ENCODE results near the gene HOMER2.
"Not testable (repeated sequence)": the region's sequence is repeated elsewhere in the genome, so short reads cannot be mapped to it uniquely, and the experiment has no call there.

HOMER2 gene

DNA sequence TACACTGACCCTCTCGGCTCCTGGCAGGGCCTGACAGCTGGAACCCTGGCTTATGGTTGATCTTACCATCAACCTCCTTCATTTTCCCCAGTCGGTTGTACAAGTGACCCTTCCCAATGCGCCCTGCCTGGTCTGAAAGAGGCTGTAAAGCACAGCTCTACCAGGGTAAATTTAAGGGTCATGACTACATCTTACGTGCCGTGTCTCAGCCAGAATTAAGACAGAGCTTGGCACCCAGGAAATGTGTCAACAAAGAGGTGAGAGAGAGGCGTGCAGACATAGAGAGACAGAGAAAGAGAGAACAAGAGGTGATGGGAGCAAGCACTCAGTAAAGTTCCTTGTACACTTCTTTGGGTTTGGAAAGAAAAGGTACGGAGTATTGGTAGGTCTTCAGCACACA lies 28.8 kb downstream of the HOMER2 start:
- no peak for DNase-seq

DNA sequence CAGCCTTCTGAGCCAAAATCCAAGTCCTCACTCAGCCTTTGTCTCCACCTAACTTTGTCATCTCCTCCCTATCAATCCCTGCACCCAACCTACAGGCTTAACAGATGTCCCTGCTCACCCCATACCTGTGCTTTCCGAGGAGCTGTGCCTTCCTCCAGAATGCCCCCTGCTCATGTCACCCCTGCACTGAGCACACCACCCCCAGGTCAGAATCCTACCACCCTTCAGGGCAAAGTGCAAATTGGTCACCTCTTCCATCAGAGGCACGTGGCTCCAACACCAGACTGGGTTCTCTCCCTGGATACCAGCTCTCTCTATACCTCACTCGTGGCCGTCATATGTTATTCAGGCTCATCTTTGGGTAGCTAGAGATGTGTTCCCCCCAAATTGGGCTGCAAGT lies 29.8 kb downstream of the HOMER2 start:
- DNase-seq, result no peak

- DNase-seq, result no peak
Measured at GRCh38 chr15:82921939-82922338, 30.6 kb downstream of the HOMER2 start.

DNA sequence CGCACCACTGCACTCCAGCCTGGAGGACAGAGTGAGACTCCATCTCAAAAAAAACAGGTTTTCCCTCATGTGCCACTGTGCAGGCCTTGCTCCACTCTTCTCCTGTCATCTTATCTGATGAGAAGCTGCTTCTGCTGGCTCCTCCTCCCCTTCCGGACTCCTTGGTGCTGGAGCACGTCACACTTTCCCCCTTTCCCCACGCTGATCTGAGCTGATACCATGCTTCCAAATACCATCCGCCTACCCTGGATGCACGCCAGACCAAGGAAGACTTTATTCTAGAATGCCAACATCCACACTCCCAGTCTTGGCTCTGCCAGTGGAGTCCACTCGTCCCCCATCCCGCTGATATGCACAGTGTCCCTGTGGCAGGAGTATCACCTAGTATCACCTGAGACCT lies 31.3 kb downstream of the HOMER2 start:
- DNase-seq, result no peak

DNA sequence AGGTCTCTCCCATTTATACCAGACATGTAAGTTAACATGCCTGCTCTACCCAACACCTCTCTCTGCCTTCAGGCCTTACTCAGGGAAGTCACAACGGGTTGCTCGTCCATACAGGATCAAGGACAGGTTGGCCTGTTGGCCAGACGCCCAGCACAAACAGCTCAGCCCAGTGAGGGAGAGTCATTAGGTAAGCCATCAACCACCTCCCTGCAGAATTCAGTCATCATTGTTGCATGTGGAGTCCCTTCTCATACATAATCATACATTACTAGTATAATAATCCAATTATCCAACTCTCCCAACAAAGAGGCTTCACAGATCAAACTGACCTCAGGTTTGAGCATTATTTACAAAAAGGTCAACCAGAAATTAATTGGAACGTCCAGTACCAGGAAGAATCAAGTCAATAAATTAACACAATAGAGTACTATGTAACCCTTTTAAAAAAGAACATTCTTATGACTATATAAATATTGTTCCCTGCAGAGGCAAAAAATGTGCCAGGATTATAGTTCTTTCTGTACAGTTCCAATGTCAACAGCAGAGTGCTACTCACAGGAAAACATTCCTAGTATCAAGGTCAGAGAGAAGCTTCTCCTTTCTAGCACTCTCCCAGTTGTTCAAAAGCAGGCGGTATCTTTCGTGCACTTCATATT lies 33.2 kb downstream of the HOMER2 start:
- DNase-seq, result peak; percentile 67 to 88

- DNase-seq, result no peak
Measured at GRCh38 chr15:82918607-82919230, 33.8 kb downstream of the HOMER2 start.

- no peak for DNase-seq
Measured at GRCh38 chr15:82918162-82918561, 34.4 kb downstream of the HOMER2 start.

DNA sequence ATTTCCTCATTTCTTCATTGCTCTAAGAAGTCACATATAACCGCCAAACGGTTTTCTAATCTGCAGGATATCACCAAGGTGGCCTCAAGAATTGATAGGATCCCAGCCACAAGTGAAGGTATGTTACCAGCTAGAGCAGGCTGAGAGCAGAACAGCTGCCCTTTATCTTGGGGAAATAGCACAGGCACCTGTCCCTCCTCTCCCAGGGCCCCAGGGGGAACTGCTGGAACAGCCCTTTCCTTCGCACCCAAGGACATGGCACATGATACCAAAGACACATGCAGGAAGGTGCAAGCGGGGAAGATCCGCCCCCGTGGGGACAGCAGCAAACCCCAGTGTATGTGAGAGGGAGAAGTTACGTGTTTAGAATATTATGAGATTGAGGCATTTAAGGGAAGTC lies 35.3 kb downstream of the HOMER2 start:
- no peak for DNase-seq

GRCh38 chr15:82916161-82916952 lies 36.2 kb downstream of the HOMER2 start:
- no peak for DNase-seq

DNA sequence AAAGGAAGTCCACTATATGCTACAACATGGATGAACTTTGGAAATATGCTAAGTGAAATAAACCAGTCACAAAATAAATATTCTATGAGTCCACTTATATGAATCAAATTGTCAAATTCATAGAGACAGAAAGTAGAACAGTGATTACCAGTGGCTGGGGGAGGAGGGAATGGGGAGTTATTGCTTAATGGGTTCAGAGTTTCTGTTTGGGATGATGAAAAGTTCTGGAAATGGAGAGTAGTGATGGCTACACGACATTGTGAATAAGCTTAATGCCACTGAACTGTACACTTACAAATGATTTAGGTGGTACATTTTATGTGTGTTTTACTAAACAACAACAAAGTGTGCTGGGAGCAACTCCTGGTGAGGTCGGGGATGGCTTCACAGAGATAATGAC lies 38.1 kb downstream of the HOMER2 start:
- DNase-seq, result no peak

DNA sequence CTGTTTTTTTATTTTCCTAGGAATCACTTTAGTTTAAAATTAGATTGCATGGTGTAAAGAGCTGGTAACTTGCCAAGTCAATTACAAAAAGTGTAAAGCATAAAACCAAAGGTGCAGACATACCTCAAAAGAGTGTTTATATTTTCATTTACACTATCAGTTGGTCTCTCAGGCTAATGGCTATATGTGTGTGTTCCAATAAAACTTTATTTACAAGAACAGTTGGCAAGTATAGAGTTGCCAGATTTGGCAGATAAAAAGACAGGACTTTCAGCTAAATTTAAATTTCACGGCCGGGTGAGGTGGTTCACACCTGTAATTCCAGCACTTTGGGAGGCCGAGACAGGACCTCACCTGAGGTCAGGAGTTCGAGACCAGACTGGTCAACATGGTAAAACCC lies 41.1 kb downstream of the HOMER2 start:
- no peak for DNase-seq

DNA sequence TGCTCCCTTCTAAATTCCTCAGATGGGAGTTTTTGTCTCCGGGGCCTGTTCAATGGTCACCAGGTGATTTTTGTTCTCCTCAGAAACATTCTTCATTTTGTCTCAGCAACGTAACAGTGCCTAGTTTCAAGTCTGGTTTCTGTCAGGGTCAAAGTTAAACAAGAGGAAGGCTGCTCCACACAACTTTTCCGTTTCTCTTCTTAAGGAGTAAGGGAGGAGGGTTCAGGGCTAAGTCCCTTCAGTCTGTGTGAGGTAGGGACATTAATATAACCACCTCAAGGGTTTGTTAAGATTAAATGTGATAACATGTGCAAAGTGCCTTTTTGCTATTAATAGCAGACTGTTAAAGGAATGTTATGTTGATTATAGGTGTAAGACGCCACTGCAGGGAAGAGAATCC lies 41.8 kb downstream of the HOMER2 start:
- no peak for DNase-seq

- DNase-seq, result no peak
Measured at GRCh38 chr15:82909080-82909815, 43.3 kb downstream of the HOMER2 start.

GRCh38 chr15:82907350-82907749 lies 45.2 kb downstream of the HOMER2 start:
- no peak for DNase-seq

DNA sequence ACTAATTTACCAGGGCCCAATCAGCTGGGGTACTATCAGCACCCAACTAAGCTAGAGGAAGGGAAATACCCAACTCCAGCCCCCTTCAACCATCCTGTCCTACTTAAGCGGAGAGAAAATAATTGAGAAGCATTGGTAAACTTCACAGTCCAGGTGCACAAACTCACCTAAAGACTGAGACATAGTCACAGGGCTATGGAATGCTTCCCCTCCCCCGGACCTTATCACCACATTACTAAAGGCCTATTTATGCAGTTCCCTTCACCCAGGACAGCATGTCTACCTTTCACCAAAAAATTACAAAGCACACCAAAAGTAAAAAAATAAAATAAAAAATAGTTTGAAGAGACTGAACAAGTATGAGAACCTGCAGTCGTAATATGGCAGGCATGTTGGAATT lies 47.9 kb downstream of the HOMER2 start:
- DNase-seq, result no peak

- DNase-seq, result no peak
Measured at GRCh38 chr15:82903511-82903910, 49.0 kb downstream of the HOMER2 start.

- no peak for DNase-seq
Measured at GRCh38 chr15:82901114-82901805, 51.3 kb downstream of the HOMER2 start.

- DNase-seq, result no peak
Measured at GRCh38 chr15:82900511-82901060, 51.9 kb downstream of the HOMER2 start.

- DNase-seq, result no peak
Measured at GRCh38 chr15:82898961-82899360, 53.6 kb downstream of the HOMER2 start.

GRCh38 chr15:82895983-82896382 lies 56.5 kb downstream of the HOMER2 start:
- no peak for DNase-seq

- no peak for DNase-seq
Measured at GRCh38 chr15:82894971-82895520, 57.5 kb downstream of the HOMER2 start.

DNA sequence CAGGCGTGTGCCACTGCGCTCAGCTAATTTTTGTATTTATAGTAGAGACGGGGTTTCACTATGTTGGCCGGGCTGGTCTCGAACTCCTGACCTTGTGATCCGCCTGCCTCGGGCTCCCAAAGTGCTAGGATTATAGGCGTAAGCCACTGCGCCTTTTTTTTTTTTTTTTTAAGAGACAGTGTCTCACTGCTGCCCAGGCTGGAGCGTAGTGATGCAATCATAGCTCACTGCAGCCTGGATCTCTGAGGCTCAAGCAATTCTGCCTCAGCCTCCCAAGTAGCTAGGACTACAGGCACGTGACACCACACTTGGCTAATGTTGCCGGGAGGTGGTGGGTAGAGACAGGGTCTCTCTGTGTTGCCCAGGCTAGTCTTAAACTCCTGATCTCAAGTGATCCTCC lies 59.0 kb downstream of the HOMER2 start:
- not testable (repeated sequence) for DNase-seq

All from NCI-H2081 (cell line).